Fibroblast of pulmonary artery (primary cell): ENCODE data around the gene USPL1.

Experiments
- DNase-seq: peaks from one replicate; pipeline ENCODE4 v3.0.0-alpha.2; 2010; ENCODE audit warnings: low read depth
- H3K4me3 ChIP-seq: replicated peaks from 2 replicates; pipeline ENCODE4 v1.5.1; 2011; ENCODE audit warnings: low read depth, mild to moderate bottlenecking, control low read depth, low read length, moderate library complexity
- TF ChIP-seq, protein P1 (sequence below): IDR thresholded peaks from 2 replicates; pipeline ENCODE4 v1.5.1; 2011; ENCODE audit warnings: mild to moderate bottlenecking, control low read depth, low read length, inconsistent platforms; ENCODE audit errors: missing control alignments

USPL1 gene

DNA sequence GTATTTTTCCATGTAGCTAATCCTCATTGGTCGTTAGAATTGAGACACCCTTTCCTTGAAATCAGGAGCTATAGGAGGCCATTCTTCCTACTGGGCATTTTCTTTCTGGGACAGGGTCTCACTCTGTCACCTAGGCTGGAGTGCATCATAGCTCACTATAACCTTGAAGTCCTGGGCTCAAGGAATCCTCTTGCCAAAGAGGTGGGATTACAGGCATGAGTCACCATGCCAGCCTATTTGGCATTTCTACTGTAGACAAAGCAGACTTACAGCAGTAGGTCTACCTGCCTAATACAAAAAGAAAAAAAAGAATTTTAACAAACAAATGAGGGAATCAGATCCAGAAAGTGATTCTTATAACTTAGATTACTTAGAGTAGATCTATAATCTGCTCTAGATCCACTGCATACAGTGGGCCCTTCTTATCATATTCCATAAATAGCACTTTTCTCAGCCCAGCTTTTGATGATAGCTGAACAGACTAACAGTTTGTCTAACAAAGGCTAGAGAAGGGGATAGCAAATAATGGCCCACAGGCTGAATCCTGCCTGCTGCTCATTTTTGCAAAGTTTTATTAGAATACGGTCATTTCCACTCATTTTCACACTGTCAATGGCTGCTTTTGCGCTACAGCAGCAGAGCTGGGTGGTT, 36.7 kb upstream of the USPL1 start:
- TF ChIP-seq, protein P1, sequence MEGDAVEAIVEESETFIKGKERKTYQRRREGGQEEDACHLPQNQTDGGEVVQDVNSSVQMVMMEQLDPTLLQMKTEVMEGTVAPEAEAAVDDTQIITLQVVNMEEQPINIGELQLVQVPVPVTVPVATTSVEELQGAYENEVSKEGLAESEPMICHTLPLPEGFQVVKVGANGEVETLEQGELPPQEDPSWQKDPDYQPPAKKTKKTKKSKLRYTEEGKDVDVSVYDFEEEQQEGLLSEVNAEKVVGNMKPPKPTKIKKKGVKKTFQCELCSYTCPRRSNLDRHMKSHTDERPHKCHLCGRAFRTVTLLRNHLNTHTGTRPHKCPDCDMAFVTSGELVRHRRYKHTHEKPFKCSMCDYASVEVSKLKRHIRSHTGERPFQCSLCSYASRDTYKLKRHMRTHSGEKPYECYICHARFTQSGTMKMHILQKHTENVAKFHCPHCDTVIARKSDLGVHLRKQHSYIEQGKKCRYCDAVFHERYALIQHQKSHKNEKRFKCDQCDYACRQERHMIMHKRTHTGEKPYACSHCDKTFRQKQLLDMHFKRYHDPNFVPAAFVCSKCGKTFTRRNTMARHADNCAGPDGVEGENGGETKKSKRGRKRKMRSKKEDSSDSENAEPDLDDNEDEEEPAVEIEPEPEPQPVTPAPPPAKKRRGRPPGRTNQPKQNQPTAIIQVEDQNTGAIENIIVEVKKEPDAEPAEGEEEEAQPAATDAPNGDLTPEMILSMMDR = no peak
- no peak for DNase-seq
- H3K4me3 ChIP-seq = no peak overlapping the region

DNA sequence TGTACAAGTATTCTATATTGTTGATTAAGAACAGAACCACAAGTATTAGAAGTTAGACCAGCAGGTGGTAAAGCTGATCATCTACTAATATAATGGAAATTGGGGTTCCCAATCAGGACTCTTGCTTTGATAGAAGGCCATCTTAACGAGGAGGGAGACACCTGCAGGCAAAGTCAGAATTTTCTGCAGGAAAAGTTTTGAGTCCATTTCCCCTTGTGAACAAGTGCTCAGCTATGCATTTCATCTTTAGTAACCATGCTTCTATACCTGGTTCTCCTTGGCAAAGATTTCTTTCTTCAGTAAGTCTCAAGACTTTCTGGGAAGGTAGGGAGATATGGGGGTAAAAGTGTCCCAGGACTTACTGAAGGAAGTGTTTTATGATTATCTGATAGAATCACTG, 36.1 kb upstream of the USPL1 start:
- H3K4me3 ChIP-seq = no peak overlapping the region
- TF ChIP-seq, protein P1 = peak; percentile 44
- peak; percentile 39 for DNase-seq

DNA sequence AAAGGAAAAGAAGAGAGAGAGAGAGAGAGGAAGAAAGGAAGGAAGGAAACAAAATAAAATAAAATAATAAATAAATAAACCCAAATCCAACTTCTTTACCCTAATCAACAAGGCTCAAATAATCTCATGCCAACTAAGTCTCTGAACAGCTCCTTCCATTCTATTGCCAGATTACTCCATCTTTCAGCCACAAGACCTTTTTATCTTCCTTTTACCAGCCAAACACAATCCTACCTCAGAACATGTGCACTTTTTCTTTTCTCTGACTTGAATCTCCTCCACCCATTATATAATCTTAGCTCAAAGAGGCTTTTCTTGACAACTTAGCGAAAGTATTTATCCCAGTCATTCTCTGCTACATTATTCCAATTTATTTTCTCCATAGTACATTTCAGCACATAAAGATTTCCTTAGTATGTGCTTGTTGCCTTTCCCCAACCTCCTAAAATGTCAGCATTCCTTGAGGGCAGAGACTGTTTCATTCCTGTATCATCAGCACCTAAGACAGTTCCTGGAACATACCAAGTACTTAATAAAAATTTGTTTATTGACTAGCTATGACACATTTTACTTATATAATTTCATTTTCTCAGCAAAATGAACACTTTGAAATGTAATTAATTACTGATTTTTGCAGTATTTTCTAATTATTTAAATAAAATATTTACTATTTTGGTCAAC, 33.5 kb upstream of the USPL1 start:
- H3K4me3 ChIP-seq = no peak overlapping the region
- no peak for DNase-seq
- TF ChIP-seq, protein P1 = no peak

DNA sequence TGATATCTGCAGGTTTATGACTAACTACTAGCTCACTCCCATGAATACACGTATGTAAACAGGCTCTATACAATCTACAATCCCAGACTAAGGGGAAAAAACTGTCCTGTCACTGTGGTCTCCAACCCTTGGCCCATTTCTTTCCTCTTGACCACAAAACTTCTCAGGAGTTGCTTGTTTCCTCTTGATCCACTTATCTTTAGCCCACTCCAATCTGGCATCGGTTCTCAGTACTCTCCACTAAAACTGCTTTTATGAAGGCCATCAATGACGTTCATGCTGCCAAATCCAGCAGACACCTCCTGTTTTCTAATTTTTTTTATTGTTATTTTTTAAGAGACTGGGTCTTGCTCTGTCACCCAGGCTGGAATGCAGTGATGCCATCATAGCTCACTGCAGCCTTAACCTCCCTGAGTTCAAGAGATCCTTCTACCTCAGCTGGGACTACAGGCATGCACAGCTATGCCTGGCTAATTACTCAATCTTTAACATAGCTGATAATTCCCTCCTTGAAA, 31.9 kb upstream of the USPL1 start:
- H3K4me3 ChIP-seq = no peak overlapping the region
- TF ChIP-seq, protein P1 = no peak

DNA sequence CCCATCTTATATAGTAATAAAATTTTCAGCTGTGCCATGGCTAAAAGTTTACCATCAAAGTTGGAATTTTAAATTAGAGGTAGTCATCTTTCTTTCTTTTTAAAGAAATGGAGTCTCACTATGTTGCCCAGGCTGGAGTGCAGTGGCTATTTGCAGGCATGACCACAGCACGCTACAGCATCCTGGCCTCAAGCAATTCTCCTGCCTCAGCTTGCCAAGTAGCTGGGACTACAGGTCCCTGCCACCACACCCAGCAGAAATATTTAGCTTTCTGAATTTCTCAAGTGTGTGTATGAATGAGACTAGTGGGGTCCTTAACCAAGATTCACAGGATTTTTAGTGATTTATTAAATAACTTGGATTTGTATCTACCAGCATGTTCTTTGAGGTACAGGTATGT, 30.5 kb upstream of the USPL1 start:
- TF ChIP-seq, protein P1 = no peak
- DNase-seq = no peak
- no peak overlapping the region for H3K4me3 ChIP-seq

More for the DNA sequence above, 31.9 kb upstream of the USPL1 start:
- peak; percentile 72 for DNase-seq

DNA sequence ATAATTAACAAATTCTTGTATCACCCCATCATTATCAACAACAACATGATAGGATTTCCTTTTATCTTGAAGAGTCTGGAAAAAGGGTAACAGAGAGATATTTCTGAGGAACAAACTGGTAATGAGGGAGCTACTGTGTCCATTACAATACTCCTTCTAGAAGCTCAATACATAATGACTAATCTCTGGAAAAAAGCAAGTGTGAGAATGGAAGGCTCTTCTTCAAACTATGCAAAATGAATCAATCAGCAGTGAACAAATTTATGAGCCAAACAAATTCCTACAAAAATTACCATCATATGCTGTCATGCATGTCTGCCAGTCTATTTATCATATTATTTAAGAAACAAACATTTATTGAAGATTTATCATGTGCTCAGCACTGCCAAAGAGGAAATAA, 30.0 kb upstream of the USPL1 start:
- TF ChIP-seq, protein P1 = no peak
- no peak for DNase-seq
- H3K4me3 ChIP-seq = no peak overlapping the region

DNA sequence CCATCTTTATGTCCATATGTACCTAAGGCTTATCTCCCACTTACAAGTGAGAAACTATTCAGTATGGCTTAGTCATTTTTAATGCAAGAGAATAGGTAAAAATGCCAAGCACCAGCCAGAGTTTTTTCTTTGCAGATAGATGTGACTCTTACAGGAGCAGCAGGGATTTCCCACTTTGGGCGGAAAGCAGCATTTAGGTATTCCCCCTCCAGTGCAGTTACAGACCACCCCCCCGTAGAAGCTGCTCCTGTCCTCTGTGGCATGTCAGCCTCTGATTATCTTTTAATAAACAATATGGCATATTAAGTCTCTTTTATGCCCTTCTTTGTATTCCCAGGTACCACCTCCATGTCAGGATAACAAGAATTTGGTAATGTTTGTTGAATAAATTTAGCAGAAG, 24.7 kb upstream of the USPL1 start:
- H3K4me3 ChIP-seq = no peak overlapping the region
- TF ChIP-seq, protein P1 = no peak
- DNase-seq = no peak
